GM12878 (cell line): ENCODE data around the gene ZNF546. TPM values are rescaled to one million over a fixed set of nuclear protein-coding genes. Genes with fewer than 3 reads are reported as not detected.

Experiments
- ATAC-seq: fragments of 200-7000 bp; cut with Tn5 transposase; 3 replicates; pipeline ENCODE4 v1.9.1; 2020; ENCODE audit warnings: mild to moderate bottlenecking, moderate library complexity
- BruUV-seq: library from RNA; stranded (reverse); fragments of 400-500 nt; replicated peaks from 2 replicates; lab custom pipeline; 2021; lab: Mats Ljungman, UMichigan
- CTCF ChIA-PET: fragments of 300-600 bp; sonication (Branson Sonifier 250); formaldehyde crosslinking; extraction: SDS; loops from one replicate; lab custom pipeline; 2021; ENCODE audit warnings: inconsistent platforms; lab: Yijun Ruan, JAX
- POLR2A ChIA-PET: fragments of 350-600 bp; formaldehyde crosslinking; extraction: SDS; loops from one replicate; lab custom pipeline; 2021; ENCODE audit warnings: inconsistent platforms; lab: Charles Lee
- RAD21 ChIA-PET: fragments of 300-600 bp; sonication (Branson Sonifier 250); formaldehyde crosslinking; loops from one replicate; lab custom pipeline; 2023; ENCODE audit warnings: antibody characterized with exemption; ENCODE audit not compliant: unreplicated experiment; lab: Charles Lee
- SMC1A ChIA-PET: fragments of 300-600 bp; sonication (Branson Sonifier 250); formaldehyde crosslinking; loops from one replicate; lab custom pipeline; 2023; ENCODE audit not compliant: unreplicated experiment, uncharacterized antibody; lab: Charles Lee
- DNase-seq: peaks from one replicate; pipeline ENCODE4 v3.0.0-alpha.2; 2011; ENCODE audit warnings: low read depth, low spot score
- FAIRE-seq: peaks from 3 replicates; lab custom pipeline; 2011; peaks lifted over from hg19 to GRCh38; lab: Jason Lieb, UNC
- H2AFZ ChIP-seq: 2 replicates; pipeline ENCODE4 v1.6.0; 2011; ENCODE audit warnings: low read depth, low read length, control low read depth; ENCODE audit not compliant: control insufficient read depth
- H3K27ac ChIP-seq: 2 replicates; pipeline ENCODE4 v1.5.1; 2011; ENCODE audit warnings: control low read depth; ENCODE audit not compliant: control insufficient read depth, insufficient read depth
- H3K27me3 ChIP-seq, 2 experiments: replicated peaks in 1 of 2; 2 replicates each; pipeline versions ENCODE4 v1.6.0 to v1.6.1; 2011; ENCODE audit warnings: low read length in 1 of 2; ENCODE audit not compliant: control insufficient read depth in 2 of 2, insufficient read depth in 2 of 2
- H3K36me3 ChIP-seq, 2 experiments: 2 replicates each; pipeline ENCODE4 v1.5.1; 2011; ENCODE audit warnings: low read length in 1 of 2; ENCODE audit not compliant: control insufficient read depth in 2 of 2, insufficient read depth in 2 of 2
- H3K4me1 ChIP-seq: 2 replicates; pipeline ENCODE4 v1.6.1; 2011; ENCODE audit warnings: mild to moderate bottlenecking, low read length, moderate library complexity, mixed read lengths; ENCODE audit not compliant: control insufficient read depth, insufficient read depth
- H3K4me2 ChIP-seq: 2 replicates; pipeline ENCODE4 v1.6.0; 2011; ENCODE audit warnings: control low read depth; ENCODE audit not compliant: control insufficient read depth, insufficient read depth
- H3K4me3 ChIP-seq: fragments of 200-600 bp; sonication (generic); 2 replicates; pipeline ENCODE4 v1.5.1; 2016
- H3K79me2 ChIP-seq: 2 replicates; pipeline ENCODE4 v1.6.0; 2011; ENCODE audit warnings: low read length; ENCODE audit not compliant: control insufficient read depth, insufficient read depth
- H3K9ac ChIP-seq: 2 replicates; pipeline ENCODE4 v1.8.0; 2011; ENCODE audit warnings: low read length, control low read depth, mixed read lengths; ENCODE audit not compliant: control insufficient read depth, insufficient read depth
- H3K9me3 ChIP-seq: replicated peaks from 3 replicates; pipeline ENCODE4 v1.5.1; 2011; ENCODE audit warnings: mild to moderate bottlenecking, low read length; ENCODE audit not compliant: control insufficient read depth, insufficient read depth
- H4K20me1 ChIP-seq: 2 replicates; pipeline ENCODE4 v1.6.0; 2011; ENCODE audit not compliant: control insufficient read depth, insufficient read depth
- CTCF ChIP-seq, 3 experiments: IDR thresholded peaks in 2 of 3; conservative IDR thresholded peaks in 1 of 3; 2 replicates each; pipeline ENCODE4 v1.5.1; 2011; ENCODE audit warnings: low read depth in 3 of 3, low read length in 3 of 3, mild to moderate bottlenecking in 3 of 3, control low read depth in 2 of 3, moderate library complexity in 2 of 3, inconsistent platforms in 1 of 3, mixed read lengths in 1 of 3; ENCODE audit not compliant: control insufficient read depth in 2 of 3, insufficient read depth in 1 of 3; ENCODE audit errors: extremely low read depth in 1 of 3
- EED ChIP-seq: sonication (generic); IDR thresholded peaks from 2 replicates; pipeline ENCODE4 v1.6.1; 2016; ENCODE audit warnings: antibody characterized with exemption, low read depth
- HDGF ChIP-seq: fragments of 450-650 bp; IDR thresholded peaks from 2 replicates; pipeline ENCODE4 v1.6.1; 2016; ENCODE audit warnings: antibody characterized with exemption
- JUND ChIP-seq: IDR thresholded peaks from 2 replicates; pipeline ENCODE4 v1.6.1; 2012; ENCODE audit warnings: low read depth, mild to moderate bottlenecking, low read length, improper control_type of control experiment, moderate library complexity
- MEF2B ChIP-seq: fragments of 450-650 bp; IDR thresholded peaks from 2 replicates; pipeline ENCODE4 v1.6.1; 2018; ENCODE audit warnings: mild to moderate bottlenecking, moderate library complexity; ENCODE audit not compliant: partially characterized antibody, poor library complexity, severe bottlenecking
- MYC ChIP-seq: IDR thresholded peaks from 2 replicates; pipeline ENCODE4 v1.6.1; 2011; ENCODE audit warnings: mild to moderate bottlenecking, low read length, moderate library complexity, inconsistent platforms; ENCODE audit not compliant: insufficient read depth, insufficient replicate concordance, insufficient read length, severe bottlenecking
- NFYB ChIP-seq: IDR thresholded peaks from 2 replicates; pipeline ENCODE4 v1.6.1; 2011; ENCODE audit warnings: low read depth, mild to moderate bottlenecking, low read length, improper control_type of control experiment, moderate library complexity; ENCODE audit not compliant: insufficient read depth
- PML ChIP-seq: IDR thresholded peaks from 2 replicates; pipeline ENCODE4 v1.6.1; 2012; ENCODE audit warnings: low read length, inconsistent platforms
- RELA ChIP-seq: fragments of 450-650 bp; IDR thresholded peaks from 2 replicates; pipeline ENCODE4 v1.8.0; 2014; ENCODE audit warnings: borderline replicate concordance; ENCODE audit not compliant: partially characterized antibody
- TAF1 ChIP-seq: IDR thresholded peaks from 2 replicates; pipeline ENCODE4 v1.6.1; 2011; ENCODE audit warnings: mild to moderate bottlenecking, low read depth, low read length, borderline replicate concordance
- TARDBP ChIP-seq: IDR thresholded peaks from 2 replicates; pipeline ENCODE4 v1.6.1; 2016; ENCODE audit warnings: borderline replicate concordance
- ZNF384 ChIP-seq: IDR thresholded peaks from 2 replicates; pipeline ENCODE4 v1.6.1; 2012; ENCODE audit warnings: low read depth, mild to moderate bottlenecking, low read length, improper control_type of control experiment, borderline replicate concordance
- WGBS: methylation state at CpG from one replicate; pipeline ENCODE4 v1.1.6; 2016; ENCODE audit warnings: low lambda C conversion rate; ENCODE audit not compliant: insufficient replicate concordance, insufficient coverage; ENCODE audit errors: missing lambda C conversion rate; 5-methylcytosine and 5-hydroxymethylcytosine counted together
- in situ Hi-C: fragments of 300-500 bp; cut with MboI; formaldehyde crosslinking; loops from 9 replicates; pipeline ENCODE4 v1.14.3; 2018; ENCODE audit warnings: mixed read lengths
- intact Hi-C: fragments of 100-400 bp; cut with micrococcal nuclease; formaldehyde crosslinking; loops from one replicate; pipeline ENCODE4 v1.14.2; 2022; ENCODE audit not compliant: unreplicated experiment
- polyA plus RNA-seq, 11 experiments: library from polyadenylated mRNA; depleted of rRNA in 4 of 11; unstranded in 6 of 11; stranded (reverse) in 5 of 11; fragments of >200 nt; fragmentation: Nextera tagmentation in 4 of 11; fragmentation: Illumina TruSeq in 1 of 11; extraction: Ambion mirVana in 4 of 11; extraction: Trizol in 1 of 11; gene quantifications; 1 replicate in 1 of 11; 2 replicates in 10 of 11; pipeline versions ENCODE4 v1.2.1 to v1.2.3, GENCODE V29; 2011 to 2016; ENCODE audit warnings: inconsistent platforms in 2 of 11, missing spikeins in 2 of 11, low read depth in 1 of 11
- total RNA-seq, 4 experiments: library from RNA; depleted of rRNA in 3 of 4; stranded (reverse); fragments of >200 nt in 3 of 4; fragmentation: Illumina TruSeq in 1 of 4; extraction: Trizol in 1 of 4; gene quantifications; 2 replicates each; pipeline versions ENCODE4 v1.2.1 to v1.2.3, GENCODE V29; 2013 to 2021

Gene ZNF546
- total and polyA plus RNA-seq, 10 of the 15 experiments (the other 5 are each of a cell fraction or from before 2014, with no cell fraction given): 0.88 to 4.1 (median 2.4) TPM

GRCh38 chr19:40023969-40024368 lies 27.1 kb downstream of the ZNF546 start:
- ATAC-seq (no peak), FAIRE-seq (no peak), DNase-seq (no peak)
- in situ Hi-C loops (no loop called here), intact Hi-C loops (no loop called here)
- Histone ChIP-seq H3K4me3 (no peak overlapping the region), H3K27me3 (no peaks in the 10 kb centered on the region), H4K20me1 (no peaks in the 10 kb centered on the region), H3K27ac (no peak overlapping the region), H3K4me1 (no peaks in the 10 kb centered on the region), H3K36me3 (no peaks in the 10 kb centered on the region), H3K9me3 (peaks cover 17% of the 10 kb centered on the region; the same call in 2 of the 3 replicates), H3K79me2 (no peaks in the 10 kb centered on the region), H3K9ac (no peak overlapping the region), H3K4me2 (no peak overlapping the region), H2AFZ (no peak overlapping the region)
- ChIA-PET SMC1A (no interaction called here), POLR2A (no interaction called here), RAD21 (no interaction called here), CTCF (no interaction called here)
- BruUV-seq: no TSS peak
- TF ChIP-seq RELA (no peak), EED (no peak), ZNF384 (no peak), NFYB (no peak), TARDBP (no peak), HDGF (no peak), JUND (no peak), CTCF (IDR thresholded peaks at IDR 0.05 in 2 of 3, conservative IDR thresholded peaks at IDR 0.05 in 1 of 3; ENCODE audit: control insufficient read depth in 2 of 3, extremely low read depth in 1 of 3, insufficient read depth in 1 of 3, low read depth in 3 of 3, low read length in 3 of 3) (no peak), MYC (no peak), MEF2B (no peak), TAF1 (no peak), PML (no peak)
- 59% methylated on average over 3 of the region's 3 CpGs for WGBS
